Uterus (tissue), 4 donors: Measurements from ENCODE around the gene PDE4B. TPM values are rescaled to one million over a fixed set of nuclear protein-coding genes. Genes with fewer than 3 reads are reported as not detected.

ENCODE experiments used
- DNase-seq, 2 donors: peaks; one replicate each; pipeline ENCODE4 v3.0.0-alpha.2; 2019 to 2020
- H3K27ac ChIP-seq, 2 donors: fragments of 200-600 bp; sonication (generic); 1 replicate in 1 of 2; 2 replicates in 1 of 2; pipeline ENCODE4 v1.5.1; 2016 to 2018
- H3K27me3 ChIP-seq, 2 donors: fragments of 200-600 bp; sonication (generic); one replicate each; pipeline ENCODE4 v1.5.1; 2018 to 2019; ENCODE audit warnings: control low read depth in 1 of 2
- H3K36me3 ChIP-seq, 2 donors: fragments of 200-600 bp; sonication (generic); one replicate each; pipeline ENCODE4 v1.5.1; 2019; ENCODE audit warnings: control low read depth in 1 of 2
- H3K4me1 ChIP-seq, 2 donors: fragments of 200-600 bp; sonication (generic); one replicate each; pipeline ENCODE4 v1.5.1; 2018 to 2019; ENCODE audit warnings: control low read depth in 1 of 2
- H3K4me3 ChIP-seq, 2 donors: fragments of 200-600 bp; sonication (generic); 1 replicate in 1 of 2; 2 replicates in 1 of 2; pipeline ENCODE4 v1.5.1; 2018 to 2019; ENCODE audit warnings: mild to moderate bottlenecking in 1 of 2
- H3K9me3 ChIP-seq, 2 donors: fragments of 200-600 bp; sonication (generic); one replicate each; pipeline ENCODE4 v1.5.1; 2019; ENCODE audit warnings: control low read depth in 1 of 2
- POLR2A ChIP-seq, 2 donors: fragments of 450-650 bp; IDR thresholded peaks; one replicate each; pipeline ENCODE4 v1.6.1; 2016; ENCODE audit warnings: antibody characterized with exemption in 2 of 2, mild to moderate bottlenecking in 1 of 2, moderate library complexity in 1 of 2
- intact Hi-C: fragments of 100-400 bp; cut with DNase I; formaldehyde crosslinking; loops from one replicate; pipeline ENCODE4 v1.15.1; 2023; ENCODE audit warnings: low total_unique reads
- total RNA-seq, 4 donors: library from RNA; depleted of rRNA in 3 of 4; stranded (reverse); fragments of >200 nt in 3 of 4; gene quantifications; one replicate each; pipeline versions ENCODE4 v1.1.0 to v1.2.4, GENCODE V29; 2014 to 2023
- TF ChIP-seq, protein P1 (sequence below), 4 experiments: fragments of 200-600 bp in 2 of 4; fragments of 450-650 bp in 2 of 4; sonication (generic) in 2 of 4; IDR thresholded peaks; one replicate each; pipeline ENCODE4 v1.5.1; 2016 to 2019; ENCODE audit warnings: antibody characterized with exemption in 4 of 4, mild to moderate bottlenecking in 2 of 4, moderate library complexity in 1 of 4
- donor health status: DM: yes; HTN: yes; CAD: no.

PDE4B gene
- total RNA-seq, 4 donors from 2014 or later: 6.9 to 22.9 (median 17.8) TPM

DNA sequence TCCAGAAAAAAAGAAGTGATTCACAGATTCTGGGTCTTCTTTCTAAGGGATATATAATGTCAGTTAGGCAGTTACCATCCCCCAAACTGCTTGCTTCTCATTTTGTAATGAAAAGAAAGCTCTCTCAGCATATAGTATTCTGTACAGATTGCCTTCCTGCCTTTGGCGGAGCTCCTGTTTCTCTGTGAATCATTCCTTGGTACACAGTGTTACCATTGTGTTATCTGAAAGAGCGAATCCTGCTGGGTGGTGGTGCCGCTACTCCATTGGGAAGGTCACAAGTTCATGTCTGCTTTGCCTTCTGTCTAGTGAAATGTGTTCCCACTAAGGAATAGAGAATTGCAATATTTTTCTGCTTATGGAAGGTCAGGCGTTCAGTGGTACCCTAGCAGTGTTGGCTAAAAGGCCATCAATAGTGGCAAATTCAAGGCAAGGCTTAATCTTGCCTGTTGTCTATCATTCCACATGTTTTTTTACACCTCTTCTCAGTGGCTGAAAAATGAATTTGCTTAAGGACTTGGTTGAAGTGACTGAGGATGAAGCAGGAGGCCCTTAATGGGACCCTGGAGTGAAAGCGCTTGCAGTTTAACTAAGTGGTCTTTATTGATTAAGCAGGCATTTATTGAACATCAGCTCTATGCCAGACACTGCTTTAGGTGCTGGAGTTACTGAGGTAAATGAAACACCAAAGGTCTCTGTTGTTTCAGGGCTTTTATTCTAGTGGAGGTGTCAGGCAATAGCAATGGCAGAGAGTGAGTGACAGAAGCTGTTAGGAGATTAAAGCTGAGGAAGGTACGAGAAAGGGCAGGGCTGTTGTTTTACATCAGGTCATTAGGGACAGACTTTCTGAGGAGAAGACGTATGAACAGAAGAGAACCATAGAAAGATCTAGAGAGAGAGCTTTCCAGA lies 186.7 kb downstream of the PDE4B start:
- Histone ChIP-seq H3K36me3 (no peaks in the 10 kb centered on the region), H3K4me3 (no peak overlapping the region), H3K4me1 (no peaks in the 10 kb centered on the region), H3K27ac (no peak overlapping the region), H3K9me3 (no peaks in the 10 kb centered on the region), H3K27me3 (no peaks in the 10 kb centered on the region)
- DNase-seq: no peak
- TF ChIP-seq, protein P1, sequence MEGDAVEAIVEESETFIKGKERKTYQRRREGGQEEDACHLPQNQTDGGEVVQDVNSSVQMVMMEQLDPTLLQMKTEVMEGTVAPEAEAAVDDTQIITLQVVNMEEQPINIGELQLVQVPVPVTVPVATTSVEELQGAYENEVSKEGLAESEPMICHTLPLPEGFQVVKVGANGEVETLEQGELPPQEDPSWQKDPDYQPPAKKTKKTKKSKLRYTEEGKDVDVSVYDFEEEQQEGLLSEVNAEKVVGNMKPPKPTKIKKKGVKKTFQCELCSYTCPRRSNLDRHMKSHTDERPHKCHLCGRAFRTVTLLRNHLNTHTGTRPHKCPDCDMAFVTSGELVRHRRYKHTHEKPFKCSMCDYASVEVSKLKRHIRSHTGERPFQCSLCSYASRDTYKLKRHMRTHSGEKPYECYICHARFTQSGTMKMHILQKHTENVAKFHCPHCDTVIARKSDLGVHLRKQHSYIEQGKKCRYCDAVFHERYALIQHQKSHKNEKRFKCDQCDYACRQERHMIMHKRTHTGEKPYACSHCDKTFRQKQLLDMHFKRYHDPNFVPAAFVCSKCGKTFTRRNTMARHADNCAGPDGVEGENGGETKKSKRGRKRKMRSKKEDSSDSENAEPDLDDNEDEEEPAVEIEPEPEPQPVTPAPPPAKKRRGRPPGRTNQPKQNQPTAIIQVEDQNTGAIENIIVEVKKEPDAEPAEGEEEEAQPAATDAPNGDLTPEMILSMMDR (IDR thresholded peaks at IDR 0.05): no peak
- no peak for TF ChIP-seq POLR2A (IDR thresholded peaks at IDR 0.05)
- intact Hi-C loops: no loop called here

DNA sequence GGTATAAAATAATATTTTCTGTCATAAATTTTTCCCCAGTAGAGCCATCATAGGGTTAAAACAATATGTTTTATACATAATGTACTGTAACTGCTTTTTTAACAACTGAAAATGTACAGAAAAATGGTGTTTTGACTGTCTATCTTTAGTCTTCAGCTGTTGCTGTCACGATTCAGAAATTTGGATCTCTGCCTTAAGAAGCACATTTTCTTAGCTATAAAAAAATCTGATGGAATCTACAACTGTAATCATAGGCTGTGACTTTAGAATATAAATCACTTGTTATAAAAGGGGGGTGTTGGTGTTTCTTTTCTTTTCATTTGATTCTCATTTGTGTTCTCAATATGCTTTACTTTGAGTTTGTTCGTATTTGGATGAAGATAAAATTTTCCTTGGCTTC lies 187.5 kb downstream of the PDE4B start:
- Histone ChIP-seq H3K27me3 (no peaks in the 10 kb centered on the region), H3K4me3 (no peak overlapping the region), H3K27ac (no peak overlapping the region), H3K4me1 (no peaks in the 10 kb centered on the region), H3K9me3 (no peaks in the 10 kb centered on the region), H3K36me3 (no peaks in the 10 kb centered on the region)
- DNase-seq: no peak
- intact Hi-C loops: no loop called here
- no peak for TF ChIP-seq POLR2A (IDR thresholded peaks at IDR 0.05)
- TF ChIP-seq, protein P1 (IDR thresholded peaks at IDR 0.05): no peak

DNA sequence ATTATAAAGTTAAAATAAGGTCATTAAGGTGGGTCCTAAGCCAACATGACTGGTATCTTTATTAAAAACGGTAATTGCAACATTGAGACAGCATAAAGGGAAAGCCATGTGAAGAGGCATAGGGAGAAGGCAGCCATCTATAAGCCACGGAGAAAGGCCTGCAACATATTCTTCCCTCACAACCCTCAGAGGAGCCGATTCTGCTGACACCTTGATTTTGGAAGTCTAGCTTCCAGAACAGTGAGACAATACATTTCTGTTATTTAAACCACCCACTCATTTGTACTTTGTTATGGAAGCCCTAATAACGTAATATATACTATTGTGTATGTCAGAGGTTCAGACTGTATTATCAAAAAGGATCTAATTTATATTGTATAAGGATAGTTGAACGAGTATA lies 190.8 kb downstream of the PDE4B start:
- TF ChIP-seq POLR2A (IDR thresholded peaks at IDR 0.05): no peak
- TF ChIP-seq, protein P1 (IDR thresholded peaks at IDR 0.05): no peak
- DNase-seq: no peak
- no peaks in the 10 kb centered on the region for H3K9me3 ChIP-seq
- no peaks in the 10 kb centered on the region for H3K4me1 ChIP-seq
- intact Hi-C loops: no loop called here
- no peak overlapping the region for H3K4me3 ChIP-seq
- no peaks in the 10 kb centered on the region for H3K27me3 ChIP-seq
- no peak overlapping the region for H3K27ac ChIP-seq
- H3K36me3 ChIP-seq: no peaks in the 10 kb centered on the region

DNA sequence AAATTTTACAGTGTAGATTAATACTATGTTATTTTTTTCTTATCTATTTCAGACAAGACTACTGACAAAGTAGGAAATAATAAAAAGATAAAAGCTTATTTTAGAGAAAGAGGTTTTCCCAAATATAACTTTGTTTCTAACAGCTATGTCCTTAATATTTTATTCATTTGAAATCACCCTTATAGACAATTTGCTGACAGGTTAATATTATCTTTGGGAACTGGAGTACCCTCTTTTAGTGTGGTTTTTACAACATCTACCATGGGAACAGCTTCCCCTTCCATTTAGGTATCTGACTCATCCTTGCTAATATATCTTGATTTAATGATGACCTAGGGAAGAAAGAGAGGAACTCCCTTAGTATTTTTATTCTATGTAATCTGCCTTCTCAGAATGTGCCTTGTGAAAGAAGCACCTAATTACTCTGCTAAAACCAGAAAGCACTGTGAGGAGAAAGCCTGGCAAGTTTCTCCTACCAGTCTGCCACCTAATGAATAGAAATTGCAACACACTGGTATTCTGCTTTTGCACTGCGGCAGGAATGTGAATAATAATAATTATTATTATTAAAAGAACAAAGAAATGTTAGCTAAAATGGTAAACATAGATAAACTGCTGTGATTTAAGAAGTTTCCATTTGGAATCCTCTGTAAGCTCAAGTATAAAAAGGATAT lies 192.8 kb downstream of the PDE4B start:
- H3K27ac ChIP-seq: no peak overlapping the region
- no peak for TF ChIP-seq POLR2A (IDR thresholded peaks at IDR 0.05)
- TF ChIP-seq, protein P1 (IDR thresholded peaks at IDR 0.05): no peak
- no peak overlapping the region for H3K4me3 ChIP-seq
- H3K27me3 ChIP-seq: no peaks in the 10 kb centered on the region
- H3K9me3 ChIP-seq: no peaks in the 10 kb centered on the region
- intact Hi-C loops: no loop called here
- H3K36me3 ChIP-seq: no peaks in the 10 kb centered on the region
- no peak for DNase-seq
- H3K4me1 ChIP-seq: no peaks in the 10 kb centered on the region

DNA sequence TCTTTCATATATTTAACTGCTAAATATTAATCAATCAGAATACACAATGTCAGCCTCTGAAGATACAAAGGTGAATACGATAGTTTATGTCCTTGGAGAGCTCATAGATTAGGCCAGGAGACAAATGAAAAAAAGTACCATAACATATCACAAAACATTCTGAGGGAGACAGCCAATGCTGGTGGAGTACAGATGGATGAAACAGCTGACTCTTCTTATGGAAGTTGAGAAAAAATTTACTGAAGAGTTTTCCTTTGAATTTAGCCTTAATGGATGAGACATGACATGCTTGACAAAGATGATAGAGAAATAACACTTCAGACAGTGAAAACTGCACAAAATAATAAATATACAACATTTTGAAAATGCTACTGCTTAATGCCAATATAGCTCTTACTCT lies 193.5 kb downstream of the PDE4B start:
- Histone ChIP-seq H3K27ac (no peak overlapping the region), H3K36me3 (no peaks in the 10 kb centered on the region), H3K4me3 (no peak overlapping the region), H3K9me3 (no peaks in the 10 kb centered on the region), H3K4me1 (no peaks in the 10 kb centered on the region), H3K27me3 (no peaks in the 10 kb centered on the region)
- no peak for DNase-seq
- intact Hi-C loops: no loop called here
- TF ChIP-seq, protein P1 (IDR thresholded peaks at IDR 0.05): no peak
- TF ChIP-seq POLR2A (IDR thresholded peaks at IDR 0.05): no peak
